Measurements from ENCODE around the gene LRP1.

Gene LRP1

DNA sequence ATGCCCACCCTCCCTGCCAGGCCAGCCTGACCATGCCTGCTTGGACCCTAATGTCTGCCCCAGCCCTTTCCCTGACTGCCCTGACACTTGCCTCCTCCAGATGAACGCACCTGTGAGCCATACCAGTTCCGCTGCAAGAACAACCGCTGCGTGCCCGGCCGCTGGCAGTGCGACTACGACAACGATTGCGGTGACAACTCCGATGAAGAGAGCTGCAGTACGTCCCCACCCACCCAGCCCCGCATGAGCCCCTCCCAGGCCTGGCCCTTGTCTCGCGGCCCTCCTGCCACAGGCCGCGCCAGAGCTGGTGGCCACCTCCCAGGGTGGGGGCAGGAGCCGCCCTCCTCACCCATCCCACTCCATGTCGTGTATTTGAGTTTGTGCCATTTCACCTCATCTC, 74.0 kb downstream of the LRP1 start:
- no peak for TF ChIP-seq CTBP1 (IDR thresholded peaks at IDR 0.05; ENCODE audit: borderline replicate concordance)
- no peak for TF ChIP-seq SUZ12 (IDR thresholded peaks at IDR 0.05)
- TF ChIP-seq, protein P1, sequence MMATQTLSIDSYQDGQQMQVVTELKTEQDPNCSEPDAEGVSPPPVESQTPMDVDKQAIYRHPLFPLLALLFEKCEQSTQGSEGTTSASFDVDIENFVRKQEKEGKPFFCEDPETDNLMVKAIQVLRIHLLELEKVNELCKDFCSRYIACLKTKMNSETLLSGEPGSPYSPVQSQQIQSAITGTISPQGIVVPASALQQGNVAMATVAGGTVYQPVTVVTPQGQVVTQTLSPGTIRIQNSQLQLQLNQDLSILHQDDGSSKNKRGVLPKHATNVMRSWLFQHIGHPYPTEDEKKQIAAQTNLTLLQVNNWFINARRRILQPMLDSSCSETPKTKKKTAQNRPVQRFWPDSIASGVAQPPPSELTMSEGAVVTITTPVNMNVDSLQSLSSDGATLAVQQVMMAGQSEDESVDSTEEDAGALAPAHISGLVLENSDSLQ (IDR thresholded peaks at IDR 0.05): no peak
- TF ChIP-seq FOXM1 (IDR thresholded peaks at IDR 0.05; ENCODE audit: borderline replicate concordance): no peak
- TF ChIP-seq HDGF (IDR thresholded peaks at IDR 0.05; ENCODE audit: borderline replicate concordance): no peak
- no peak for TF ChIP-seq LEF1 (IDR thresholded peaks at IDR 0.05; ENCODE audit: borderline replicate concordance)
- no peak for TF ChIP-seq FOXA1 (IDR thresholded peaks at IDR 0.05)
- no peak for TF ChIP-seq SP1 (IDR thresholded peaks at IDR 0.05)
- TF ChIP-seq BHLHE40 (IDR thresholded peaks at IDR 0.05; ENCODE audit: borderline replicate concordance): no peak
- TF ChIP-seq TARDBP (IDR thresholded peaks at IDR 0.05): no peak
- no peak for TF ChIP-seq FOXK2 (IDR thresholded peaks at IDR 0.05)
- TF ChIP-seq ARNT (IDR thresholded peaks at IDR 0.05): no peak
- TF ChIP-seq NFRKB (IDR thresholded peaks at IDR 0.05): no peak
- TF ChIP-seq ELF4 (IDR thresholded peaks at IDR 0.05): no peak
- TF ChIP-seq L3MBTL2 (conservative IDR thresholded peaks at IDR 0.05): no peak
- TF ChIP-seq ZNF384 (IDR thresholded peaks at IDR 0.05): no peak
- CTCF ChIA-PET: no interaction called here
- DNase-seq (ENCODE audit: extremely low spot score): no peak
- POLR2A ChIA-PET: no interaction called here

DNA sequence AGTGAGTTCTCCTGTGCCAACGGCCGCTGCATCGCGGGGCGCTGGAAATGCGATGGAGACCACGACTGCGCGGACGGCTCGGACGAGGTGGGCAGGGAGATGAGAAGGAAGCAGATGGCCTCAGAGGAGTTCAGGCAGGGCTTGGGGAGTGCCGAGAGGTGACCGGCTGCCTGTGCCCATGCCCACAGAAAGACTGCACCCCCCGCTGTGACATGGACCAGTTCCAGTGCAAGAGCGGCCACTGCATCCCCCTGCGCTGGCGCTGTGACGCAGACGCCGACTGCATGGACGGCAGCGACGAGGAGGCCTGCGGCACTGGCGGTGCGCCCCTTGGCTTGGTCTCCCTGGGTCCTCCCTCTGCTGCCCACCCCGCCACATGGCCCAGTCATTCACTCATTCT, 74.9 kb downstream of the LRP1 start:
- ChIA-PET CTCF (no interaction called here), POLR2A (no interaction called here)
- DNase-seq (ENCODE audit: extremely low spot score): no peak
- no peak for TF ChIP-seq FOXA1 (IDR thresholded peaks at IDR 0.05)
- TF ChIP-seq FOXK2 (IDR thresholded peaks at IDR 0.05): no peak
- no peak for TF ChIP-seq HDGF (IDR thresholded peaks at IDR 0.05; ENCODE audit: borderline replicate concordance)

DNA sequence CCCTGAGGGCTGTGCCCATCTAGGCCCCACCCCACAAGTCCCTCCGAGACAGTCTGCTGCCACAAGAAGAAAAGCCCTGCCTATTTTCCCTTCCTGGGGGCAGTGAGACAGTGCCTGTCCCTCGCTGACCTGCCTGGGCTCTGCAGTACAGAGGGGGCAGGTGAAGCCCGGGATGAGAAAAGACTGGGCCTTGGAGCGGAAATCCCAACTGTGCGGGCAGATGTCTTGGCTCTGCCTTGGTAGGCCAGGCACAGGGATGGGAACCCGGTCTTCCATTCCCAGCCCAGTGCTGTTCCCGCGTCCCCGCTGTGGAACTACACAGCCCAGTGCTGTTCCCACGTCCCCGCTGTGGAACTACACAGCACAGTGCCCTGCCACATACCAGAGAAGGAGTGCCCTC, 75.5 kb downstream of the LRP1 start:
- no peak for DNase-seq (ENCODE audit: extremely low spot score)
- TF ChIP-seq CTBP1 (IDR thresholded peaks at IDR 0.05; ENCODE audit: borderline replicate concordance) (no peak), ELF4 (IDR thresholded peaks at IDR 0.05) (no peak), ZNF384 (IDR thresholded peaks at IDR 0.05) (no peak), ARNT (IDR thresholded peaks at IDR 0.05) (no peak), FOXA1 (IDR thresholded peaks at IDR 0.05) (no peak), FOXM1 (IDR thresholded peaks at IDR 0.05; ENCODE audit: borderline replicate concordance) (no peak), SP1 (IDR thresholded peaks at IDR 0.05) (no peak), TARDBP (IDR thresholded peaks at IDR 0.05) (no peak), BHLHE40 (IDR thresholded peaks at IDR 0.05; ENCODE audit: borderline replicate concordance) (no peak), FOXK2 (IDR thresholded peaks at IDR 0.05) (no peak), LEF1 (IDR thresholded peaks at IDR 0.05; ENCODE audit: borderline replicate concordance) (no peak), HDGF (IDR thresholded peaks at IDR 0.05; ENCODE audit: borderline replicate concordance) (no peak), L3MBTL2 (conservative IDR thresholded peaks at IDR 0.05) (no peak), NFRKB (IDR thresholded peaks at IDR 0.05) (no peak), SUZ12 (IDR thresholded peaks at IDR 0.05) (no peak)
- TF ChIP-seq, protein P1 (IDR thresholded peaks at IDR 0.05): no peak
- ChIA-PET CTCF (no interaction called here), POLR2A (no interaction called here)

DNA sequence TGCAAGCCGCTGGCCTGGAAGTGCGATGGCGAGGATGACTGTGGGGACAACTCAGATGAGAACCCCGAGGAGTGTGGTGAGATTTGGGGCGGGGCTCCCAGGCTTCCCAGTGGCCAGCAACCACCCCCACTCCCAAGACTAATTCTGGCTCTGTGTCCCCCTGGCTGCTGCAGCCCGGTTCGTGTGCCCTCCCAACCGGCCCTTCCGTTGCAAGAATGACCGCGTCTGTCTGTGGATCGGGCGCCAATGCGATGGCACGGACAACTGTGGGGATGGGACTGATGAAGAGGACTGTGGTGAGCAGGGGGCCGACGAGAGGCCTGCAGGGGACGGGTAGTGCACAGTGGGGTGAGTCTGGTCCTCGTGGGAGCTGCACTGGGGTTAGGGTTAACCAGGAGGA, 76.2 kb downstream of the LRP1 start:
- POLR2A ChIA-PET: no interaction called here
- TF ChIP-seq SP1 (IDR thresholded peaks at IDR 0.05) (no peak), L3MBTL2 (conservative IDR thresholded peaks at IDR 0.05) (no peak), CTBP1 (IDR thresholded peaks at IDR 0.05; ENCODE audit: borderline replicate concordance) (no peak), BHLHE40 (IDR thresholded peaks at IDR 0.05; ENCODE audit: borderline replicate concordance) (no peak), ZNF384 (IDR thresholded peaks at IDR 0.05) (no peak), TARDBP (IDR thresholded peaks at IDR 0.05) (no peak), LEF1 (IDR thresholded peaks at IDR 0.05; ENCODE audit: borderline replicate concordance) (no peak), ELF4 (IDR thresholded peaks at IDR 0.05) (no peak), ARNT (IDR thresholded peaks at IDR 0.05) (no peak), FOXM1 (IDR thresholded peaks at IDR 0.05; ENCODE audit: borderline replicate concordance) (no peak), FOXK2 (IDR thresholded peaks at IDR 0.05) (no peak), NFRKB (IDR thresholded peaks at IDR 0.05) (no peak), SUZ12 (IDR thresholded peaks at IDR 0.05) (no peak), FOXA1 (IDR thresholded peaks at IDR 0.05) (no peak), HDGF (IDR thresholded peaks at IDR 0.05; ENCODE audit: borderline replicate concordance) (no peak)
- TF ChIP-seq, protein P1 (IDR thresholded peaks at IDR 0.05): no peak
- DNase-seq (ENCODE audit: extremely low spot score): no peak
- CTCF ChIA-PET: no interaction called here

DNA sequence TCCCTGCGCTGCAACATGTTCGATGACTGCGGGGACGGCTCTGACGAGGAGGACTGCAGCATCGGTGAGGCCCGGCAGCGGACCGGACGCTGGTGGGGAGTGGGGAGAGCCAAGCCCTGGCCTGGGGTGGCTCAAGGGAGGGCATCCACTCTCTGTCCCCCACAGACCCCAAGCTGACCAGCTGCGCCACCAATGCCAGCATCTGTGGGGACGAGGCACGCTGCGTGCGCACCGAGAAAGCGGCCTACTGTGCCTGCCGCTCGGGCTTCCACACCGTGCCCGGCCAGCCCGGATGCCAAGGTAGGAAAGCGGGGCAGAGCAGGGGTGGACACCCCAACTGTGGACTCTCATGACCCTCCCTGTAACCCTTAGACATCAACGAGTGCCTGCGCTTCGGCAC, 76.9 kb downstream of the LRP1 start:
- no peak for DNase-seq (ENCODE audit: extremely low spot score)
- POLR2A ChIA-PET: no interaction called here
- CTCF ChIA-PET: no interaction called here
- no peak for TF ChIP-seq NFRKB (IDR thresholded peaks at IDR 0.05)
- TF ChIP-seq FOXK2 (IDR thresholded peaks at IDR 0.05): no peak
- no peak for TF ChIP-seq ARNT (IDR thresholded peaks at IDR 0.05)
- TF ChIP-seq SUZ12 (IDR thresholded peaks at IDR 0.05): no peak
- no peak for TF ChIP-seq ELF4 (IDR thresholded peaks at IDR 0.05)
- no peak for TF ChIP-seq CTBP1 (IDR thresholded peaks at IDR 0.05; ENCODE audit: borderline replicate concordance)
- TF ChIP-seq SP1 (IDR thresholded peaks at IDR 0.05): no peak
- no peak for TF ChIP-seq FOXA1 (IDR thresholded peaks at IDR 0.05)
- TF ChIP-seq L3MBTL2 (conservative IDR thresholded peaks at IDR 0.05): no peak
- no peak for TF ChIP-seq HDGF (IDR thresholded peaks at IDR 0.05; ENCODE audit: borderline replicate concordance)
- TF ChIP-seq, protein P1 (IDR thresholded peaks at IDR 0.05): no peak
- TF ChIP-seq LEF1 (IDR thresholded peaks at IDR 0.05; ENCODE audit: borderline replicate concordance): no peak
- no peak for TF ChIP-seq BHLHE40 (IDR thresholded peaks at IDR 0.05; ENCODE audit: borderline replicate concordance)
- TF ChIP-seq FOXM1 (IDR thresholded peaks at IDR 0.05; ENCODE audit: borderline replicate concordance): no peak
- TF ChIP-seq ZNF384 (IDR thresholded peaks at IDR 0.05): no peak
- no peak for TF ChIP-seq TARDBP (IDR thresholded peaks at IDR 0.05)

All from HEK293T (cell line).